Adrenal gland (tissue), 12 donors: ENCODE measurements around the gene CCDC81. TPM values are rescaled to one million over a fixed set of nuclear protein-coding genes. Genes with fewer than 3 reads are reported as not detected.

Experiments
- DNase-seq, 7 donors: peaks; one replicate each; pipeline ENCODE4 v3.0.0-alpha.2; 2019 to 2020
- H3K27ac ChIP-seq, 5 donors: fragments of 200-600 bp; sonication (generic) in 4 of 5; 1 replicate in 3 of 5; 2 replicates in 2 of 5; pipeline versions ENCODE4 v1.5.1 to v1.8.0; 2016 to 2020; ENCODE audit warnings: mild to moderate bottlenecking in 1 of 5
- H3K27me3 ChIP-seq: fragments of 200-600 bp; 2 replicates; pipeline ENCODE4 v1.8.0; 2021
- H3K36me3 ChIP-seq, 2 donors: fragments of 200-600 bp; replicated peaks in 1 of 2; 1 replicate in 1 of 2; 2 replicates in 1 of 2; pipeline versions ENCODE4 v1.5.1 to v1.8.0; 2018 to 2022
- H3K4me1 ChIP-seq, 2 donors: fragments of 200-600 bp; replicated peaks in 1 of 2; 1 replicate in 1 of 2; 2 replicates in 1 of 2; pipeline versions ENCODE4 v1.5.1 to v1.8.0; 2018 to 2021
- H3K4me3 ChIP-seq, 4 donors: fragments of 200-600 bp; sonication (generic) in 3 of 4; one replicate each; pipeline ENCODE4 v1.5.1; 2016 to 2018
- H3K9me3 ChIP-seq, 3 donors: fragments of 200-600 bp; sonication (generic) in 1 of 3; replicated peaks in 1 of 3; 1 replicate in 2 of 3; 2 replicates in 1 of 3; pipeline versions ENCODE4 v1.5.1 to v1.8.0; 2016 to 2021
- CTCF ChIP-seq, 6 experiments: fragments of 450-650 bp in 4 of 6; fragments of 200-600 bp in 2 of 6; sonication (generic) in 1 of 6; IDR thresholded peaks; 1 replicate in 5 of 6; 2 replicates in 1 of 6; pipeline versions ENCODE4 v1.5.1 to v1.8.0; 2016 to 2021; ENCODE audit warnings: antibody characterized with exemption in 6 of 6, mild to moderate bottlenecking in 2 of 6, moderate library complexity in 1 of 6
- POLR2A ChIP-seq, 2 donors: fragments of 450-650 bp; IDR thresholded peaks; one replicate each; pipeline ENCODE4 v1.6.1; 2017; ENCODE audit warnings: antibody characterized with exemption in 2 of 2, mild to moderate bottlenecking in 2 of 2, moderate library complexity in 1 of 2
- WGBS, 4 donors: extraction: QIAGEN DNeasy Blood & Tissue Kit in 2 of 4; methylation state at CpG; one replicate each; pipeline versions ENCODE4 v1.1.5 to v1.1.7; 2013 to 2017; 5-methylcytosine and 5-hydroxymethylcytosine counted together
- intact Hi-C, 2 donors: fragments of 100-400 bp; cut with DNase I; formaldehyde crosslinking; loops; one replicate each; pipeline versions ENCODE4 v1.14.1 to v1.15.0; 2022 to 2023
- polyA plus RNA-seq, 3 donors: library from polyadenylated mRNA; stranded (reverse); fragments of 200-250 nt in 2 of 3; fragments of 350-450 nt in 1 of 3; fragmentation: Illumina TruSeq in 1 of 3; extraction: RNeasy Lipid Tissue Mini Kit (QIAGEN cat#74804) in 1 of 3; gene quantifications; one replicate each; pipeline ENCODE4 v1.2.3, GENCODE V29; 2013 to 2014
- total RNA-seq, 9 donors: library from RNA; depleted of rRNA in 4 of 9; stranded (reverse); fragments of >200 nt in 4 of 9; fragments of 120-200 nt in 1 of 9; fragmentation: NEBNext Ultra II Directional in 1 of 9; extraction: Animal tissue kit (Norgen Biotek cat#: 25700) in 1 of 9; gene quantifications; one replicate each; pipeline versions ENCODE4 v1.1.0 to v1.2.4, GENCODE V29; 2013 to 2023
- donor health status: healthy with polysubstance abuse.
- donor health status: Bipolar disorder and iron deficiency.
- donor health status: DM: yes; HTN: yes; CAD: no.
- donor health status: DM: no; HTN: no; CAD: no.
- donor health status: DM: no; HTN: no; CAD: no.
- donor health status: DM: yes; HTN: yes; CAD: no.

Gene CCDC81
- total and polyA plus RNA-seq, 12 donors, result 0.18 to 3.0 (median 0.69) TPM; not detected in 2

DNA sequence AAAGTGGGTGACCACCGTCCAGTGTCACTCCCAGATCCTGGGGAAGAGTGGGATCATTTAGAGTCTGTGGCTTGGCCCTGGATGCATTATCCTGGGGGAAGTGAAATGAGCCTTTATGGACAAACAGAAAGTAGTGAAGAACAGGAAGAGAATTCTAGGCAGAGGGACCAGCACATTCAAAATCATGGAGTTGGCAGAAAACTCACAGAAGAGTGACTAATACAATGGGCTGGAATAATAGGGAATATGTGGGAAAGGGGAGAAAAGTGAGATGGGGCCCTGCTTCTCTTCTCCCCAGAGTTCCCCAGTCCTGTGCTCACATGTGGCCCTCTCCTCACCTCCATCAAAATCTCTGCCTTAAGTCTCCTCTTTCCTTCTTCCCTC lies 84.3 kb downstream of the CCDC81 start:
- H3K27me3 ChIP-seq, result no peaks in the 10 kb centered on the region
- H3K4me3 ChIP-seq, result no peak overlapping the region
- DNase-seq, result no peak
- peaks cover 0 to 21% of the 10 kb centered on the region in 2 donors for H3K4me1 ChIP-seq
- TF ChIP-seq CTCF (IDR thresholded peaks at IDR 0.05), result no peak
- no peak for TF ChIP-seq POLR2A (IDR thresholded peaks at IDR 0.05)
- H3K27ac ChIP-seq, result no peak overlapping the region
- intact Hi-C loops, result loop anchor here in 1 of 2 donors (5.0 to 10.0 kb wide), 3 partner anchors 156 to 358 kb away; partner anchors contain the start of gene PRSS23
- 89 to 100% (median 92%) methylated on average over 1 of the region's 1 CpG for WGBS, 4 donors
- no peaks in the 10 kb centered on the region for H3K9me3 ChIP-seq
- no peaks in the 10 kb centered on the region for H3K36me3 ChIP-seq

GRCh38 chr11:86459682-86460460 lies 85.2 kb downstream of the CCDC81 start:
- intact Hi-C loops, result loop anchor here in 1 of 2 donors (5.0 to 10.0 kb wide), 3 partner anchors 155 to 357 kb away; partner anchors contain the start of gene PRSS23
- Histone ChIP-seq H3K4me3 (no peak overlapping the region), H3K4me1 (peaks cover 0 to 21% of the 10 kb centered on the region in 2 donors)

GRCh38 chr11:86460461-86461385 lies 86.0 kb downstream of the CCDC81 start:
- 78 to 85% (median 83%) methylated on average over 8 to 9 of the region's 9 CpGs for WGBS, 4 donors
- Histone ChIP-seq H3K9me3 (no peaks in the 10 kb centered on the region), H3K4me3 (no peak overlapping the region), H3K27me3 (no peaks in the 10 kb centered on the region), H3K4me1 (peaks cover 0 to 21% of the 10 kb centered on the region in 2 donors), H3K27ac (no peak overlapping the region), H3K36me3 (no peaks in the 10 kb centered on the region)
- intact Hi-C loops, result no loop called here
- TF ChIP-seq CTCF (IDR thresholded peaks at IDR 0.05) (no peak), POLR2A (IDR thresholded peaks at IDR 0.05) (no peak)
- no peak for DNase-seq

More at GRCh38 chr11:86459682-86460460, 85.2 kb downstream of the CCDC81 start:
- TF ChIP-seq CTCF (IDR thresholded peaks at IDR 0.05) (no peak), POLR2A (IDR thresholded peaks at IDR 0.05) (no peak)
- no peaks in the 10 kb centered on the region for H3K9me3 ChIP-seq
- peak overlapping the region in 1 of 5 donors; percentile 15 for H3K27ac ChIP-seq
- DNase-seq, result peak; percentile 58 to 88 (median 83)
- no peaks in the 10 kb centered on the region for H3K36me3 ChIP-seq
- 56 to 74% (median 69%) methylated on average over 2 to 3 of the region's 3 CpGs for WGBS, 4 donors
- no peaks in the 10 kb centered on the region for H3K27me3 ChIP-seq

DNA sequence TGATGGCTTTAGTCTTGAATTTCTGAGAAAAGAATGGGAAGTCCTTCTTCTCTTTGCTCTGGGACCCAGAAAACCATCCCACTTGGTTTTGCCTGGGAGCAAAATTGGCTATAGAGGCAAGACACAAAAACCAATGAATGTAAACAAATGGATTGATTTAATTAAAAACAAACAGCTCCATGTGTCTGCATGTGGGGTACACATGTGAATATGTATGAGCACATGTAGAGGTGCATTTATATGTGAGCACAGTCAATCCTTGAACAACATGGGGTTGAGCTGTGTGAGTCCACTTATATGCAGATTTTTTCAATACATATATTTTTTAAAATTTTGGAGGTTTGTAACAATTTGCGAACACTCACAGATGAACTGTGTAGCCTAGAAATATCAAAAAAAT lies 87.2 kb downstream of the CCDC81 start:
- WGBS, 4 donors, result 93 to 98% (median 96%) methylated on average over 1 of the region's 1 CpG
- H3K4me1 ChIP-seq, result peaks cover 0 to 9% of the 10 kb centered on the region in 2 donors
- H3K27me3 ChIP-seq, result no peaks in the 10 kb centered on the region
- no peaks in the 10 kb centered on the region for H3K9me3 ChIP-seq
- no peak for TF ChIP-seq CTCF (IDR thresholded peaks at IDR 0.05)
- H3K27ac ChIP-seq, result no peak overlapping the region
- no peak for DNase-seq
- intact Hi-C loops, result no loop called here
- no peaks in the 10 kb centered on the region for H3K36me3 ChIP-seq
- H3K4me3 ChIP-seq, result no peak overlapping the region
